Activated T-cell treated with anti-CD3 and anti-CD28 coated beads, Interleukin-2, amount 50 U/mL, for 48 hours (primary cell): ENCODE data around the gene SCGB3A2.
"Not testable (repeated sequence)": the region's sequence is repeated elsewhere in the genome, so short reads cannot be mapped to it uniquely, and the experiment has no call there.

Experiments
- DNase-seq, 2 experiments: peaks; one replicate each; pipeline ENCODE4 v3.0.0-alpha.2; 2020

Gene SCGB3A2

DNA sequence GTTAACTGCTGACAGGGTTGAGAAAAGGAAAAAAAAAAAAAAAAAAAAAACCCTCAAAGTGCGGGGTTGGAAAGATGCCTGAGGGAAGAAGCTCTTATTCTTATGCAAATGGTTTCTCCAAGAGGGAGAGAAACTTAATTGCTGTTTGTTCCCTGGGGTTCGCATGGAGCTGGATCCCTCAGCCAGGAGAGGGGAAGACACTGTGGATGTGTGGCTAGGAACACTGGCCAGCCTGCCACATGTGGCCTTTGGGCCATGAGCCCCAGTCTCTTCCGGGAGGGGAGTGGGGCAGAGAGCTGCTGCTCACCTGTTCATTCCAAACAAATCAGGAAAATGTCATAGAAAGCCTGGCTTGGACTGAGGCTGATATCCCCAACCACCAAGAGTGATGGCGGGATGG lies 9.4 kb upstream of the SCGB3A2 start:
- DNase-seq = no peak

DNA sequence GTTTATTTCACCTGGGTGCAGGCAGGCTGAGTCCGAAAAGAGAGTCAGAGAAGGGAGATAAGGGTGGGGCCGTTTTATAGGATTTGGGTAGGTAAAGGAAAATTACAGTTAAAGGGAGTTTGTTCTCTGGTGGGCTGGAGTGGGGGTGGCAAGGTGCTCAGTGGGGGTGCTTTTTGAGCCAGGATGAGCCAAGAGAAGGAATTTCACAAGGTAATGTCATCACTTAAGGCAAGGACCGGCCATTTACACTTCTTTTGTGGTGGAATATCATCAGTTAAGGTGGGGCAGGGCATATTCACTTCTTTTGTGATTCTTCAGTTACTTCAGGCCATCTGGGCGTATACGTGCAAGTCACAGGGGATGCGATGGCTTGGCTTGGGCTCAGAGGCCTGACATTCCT lies 8.6 kb upstream of the SCGB3A2 start:
- not testable (repeated sequence) for DNase-seq

DNA sequence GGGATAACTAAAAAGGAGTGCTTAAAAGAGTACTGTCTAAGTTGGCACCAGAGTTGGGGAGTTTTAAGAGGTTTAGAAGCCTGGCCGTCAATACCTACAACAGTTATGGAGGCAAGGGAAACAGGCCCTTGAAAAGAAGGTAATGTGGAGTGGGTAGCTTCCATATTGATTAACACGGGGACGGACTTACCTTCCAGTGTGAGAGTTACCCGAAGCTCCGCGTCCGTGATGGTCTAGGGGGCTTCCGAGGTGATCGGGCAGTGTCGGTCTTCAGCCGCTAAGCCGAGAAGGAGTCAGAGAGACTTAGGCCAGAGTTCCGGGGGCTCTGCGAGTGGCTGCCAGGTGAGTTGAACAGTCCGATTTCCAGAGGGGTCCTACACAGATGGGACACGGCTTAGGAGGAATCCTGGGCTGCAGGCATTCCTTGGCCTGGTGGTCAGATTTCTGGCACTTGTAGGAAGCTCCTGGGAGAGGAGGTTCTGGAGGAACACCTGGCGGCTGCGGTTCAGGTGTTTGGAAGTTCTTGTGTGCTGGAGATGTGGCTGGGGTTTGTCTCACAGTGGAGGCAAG lies 6.4 kb upstream of the SCGB3A2 start:
- not testable (repeated sequence) for DNase-seq

DNA sequence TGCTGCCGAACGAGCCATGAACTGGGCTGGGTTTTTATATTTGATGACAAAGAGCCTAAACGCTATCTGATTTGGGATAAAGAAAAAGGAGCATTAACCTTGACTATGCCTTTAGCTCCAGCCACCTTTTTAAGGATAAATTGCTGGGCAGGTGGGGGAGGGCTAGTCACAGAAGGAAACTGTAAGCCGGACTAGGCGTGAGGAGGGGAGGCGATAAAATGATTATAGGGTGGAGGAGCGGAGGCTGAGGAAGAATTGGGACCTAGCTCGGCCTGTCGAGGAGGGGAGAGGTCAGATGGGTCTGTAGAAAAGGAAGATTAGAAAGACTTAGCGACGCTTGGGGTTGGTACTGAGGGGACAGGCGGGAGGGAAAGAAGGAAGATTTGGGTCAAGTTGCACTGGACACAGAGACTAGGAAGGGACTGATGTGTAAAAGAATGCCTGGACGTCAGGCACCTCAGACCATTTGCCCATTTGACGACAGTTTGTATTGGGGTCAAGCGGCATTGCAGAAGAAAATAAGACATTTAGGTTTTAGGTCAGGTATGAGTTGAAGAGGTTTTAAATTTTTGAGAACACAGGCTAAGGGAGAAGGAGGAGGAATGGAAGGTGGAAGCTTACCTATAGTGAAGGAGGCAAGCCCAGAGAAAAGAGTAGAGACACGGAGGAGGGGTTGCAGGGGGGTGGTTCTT lies 5.6 kb upstream of the SCGB3A2 start:
- not testable (repeated sequence) for DNase-seq

DNA sequence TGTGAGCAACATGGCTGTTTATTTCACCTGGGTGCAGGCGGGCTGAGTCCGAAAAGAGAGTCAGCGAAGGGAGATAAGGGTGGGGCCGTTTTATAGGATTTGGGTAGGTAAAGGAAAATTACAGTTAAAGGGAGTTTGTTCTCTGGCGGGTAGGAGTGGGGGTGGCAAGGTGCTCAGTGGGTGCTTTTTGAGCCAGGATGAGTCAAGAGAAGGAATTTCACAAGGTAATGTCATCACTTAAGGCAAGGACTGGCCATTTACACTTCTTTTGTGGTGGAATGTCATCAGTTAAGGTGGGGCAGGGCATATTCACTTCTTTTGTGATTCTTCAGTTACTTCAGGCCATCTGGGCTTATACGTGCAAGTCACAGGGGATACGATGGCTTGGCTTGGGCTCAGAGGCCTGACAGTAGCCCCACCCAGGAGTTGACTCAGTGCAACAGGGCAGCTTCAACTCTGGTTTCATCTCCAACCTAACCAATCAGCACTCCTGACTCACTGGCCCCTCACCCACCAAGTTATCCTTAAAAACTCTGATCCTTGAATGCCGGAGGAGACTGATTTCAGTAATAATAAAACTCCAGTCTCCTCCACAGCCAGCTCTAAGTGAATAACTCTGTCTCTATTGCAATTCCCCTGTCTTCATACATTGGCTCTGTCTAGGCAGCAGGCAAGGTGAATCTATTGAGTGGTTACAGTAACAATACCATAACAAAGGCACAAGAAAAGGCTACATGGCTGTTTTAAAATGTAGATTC lies 4.2 kb upstream of the SCGB3A2 start:
- DNase-seq = not testable (repeated sequence)

GRCh38 chr5:147874910-147875367 lies 3.6 kb upstream of the SCGB3A2 start:
- no peak for DNase-seq

DNA sequence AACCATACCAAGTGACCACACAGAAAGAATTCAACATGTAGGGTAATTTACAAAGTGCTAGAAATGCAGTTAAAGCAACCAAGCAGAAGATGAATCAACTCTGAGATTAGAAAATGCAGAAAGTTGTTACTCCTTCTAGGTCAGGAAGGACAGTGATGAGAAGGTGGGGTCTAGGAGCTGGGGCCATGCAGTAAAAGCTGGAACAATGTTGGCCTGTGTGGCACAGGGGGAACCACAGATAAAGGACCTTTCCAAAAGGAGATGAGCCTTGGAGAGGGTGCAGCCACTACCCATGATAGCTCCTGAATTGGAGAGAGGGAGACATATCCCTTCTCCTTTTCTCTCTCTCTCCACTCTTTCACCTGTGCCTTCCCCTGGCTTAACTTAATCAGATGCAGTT lies 2.4 kb upstream of the SCGB3A2 start:
- DNase-seq = no peak

GRCh38 chr5:147876626-147877025 lies 1.9 kb upstream of the SCGB3A2 start:
- no peak for DNase-seq

- no peak for DNase-seq
Measured at GRCh38 chr5:147879784-147880183, 1.3 kb downstream of the SCGB3A2 start.

DNA sequence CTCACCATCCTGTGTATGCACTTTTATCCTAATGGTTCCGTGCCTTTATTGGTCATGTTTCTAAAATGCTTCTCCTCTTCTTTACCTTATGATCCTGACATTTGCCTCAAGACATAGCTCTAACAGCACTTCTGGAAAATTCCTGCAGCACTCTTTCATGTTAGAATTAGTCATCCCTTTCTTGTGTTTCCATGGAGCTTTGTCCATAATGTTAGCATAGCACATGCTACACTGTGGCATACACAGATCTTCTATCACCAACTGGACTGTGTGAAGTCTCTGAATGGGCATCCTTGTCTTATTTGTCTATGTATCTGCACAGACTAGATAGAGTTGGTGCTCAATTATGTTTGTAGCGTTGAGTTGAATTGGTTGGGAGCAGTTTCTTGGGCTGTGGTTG lies 2.0 kb downstream of the SCGB3A2 start:
- DNase-seq = no peak

- no peak for DNase-seq
Measured at GRCh38 chr5:147882586-147883313, 4.2 kb downstream of the SCGB3A2 start.

GRCh38 chr5:147887026-147887627 lies 8.6 kb downstream of the SCGB3A2 start:
- no peak for DNase-seq

DNA sequence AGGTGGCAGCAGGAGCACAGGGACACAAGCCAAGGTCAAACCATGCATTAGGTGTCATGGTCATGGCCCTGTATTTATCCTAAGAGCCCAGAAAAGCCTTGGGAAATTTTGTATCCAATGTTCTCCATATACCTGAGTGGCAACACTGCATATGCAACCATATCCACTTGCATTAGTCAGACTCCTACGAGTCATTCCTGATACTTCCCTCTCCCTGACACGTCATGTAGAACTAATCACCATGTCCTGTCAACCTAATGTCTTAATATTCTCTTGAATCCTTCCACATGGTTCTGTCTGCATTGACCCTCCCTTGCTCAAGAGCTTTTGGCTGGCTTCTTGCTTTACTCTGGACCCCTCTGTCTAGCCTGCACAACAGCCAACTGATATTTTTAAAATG lies 9.4 kb downstream of the SCGB3A2 start:
- DNase-seq = no peak

DNA sequence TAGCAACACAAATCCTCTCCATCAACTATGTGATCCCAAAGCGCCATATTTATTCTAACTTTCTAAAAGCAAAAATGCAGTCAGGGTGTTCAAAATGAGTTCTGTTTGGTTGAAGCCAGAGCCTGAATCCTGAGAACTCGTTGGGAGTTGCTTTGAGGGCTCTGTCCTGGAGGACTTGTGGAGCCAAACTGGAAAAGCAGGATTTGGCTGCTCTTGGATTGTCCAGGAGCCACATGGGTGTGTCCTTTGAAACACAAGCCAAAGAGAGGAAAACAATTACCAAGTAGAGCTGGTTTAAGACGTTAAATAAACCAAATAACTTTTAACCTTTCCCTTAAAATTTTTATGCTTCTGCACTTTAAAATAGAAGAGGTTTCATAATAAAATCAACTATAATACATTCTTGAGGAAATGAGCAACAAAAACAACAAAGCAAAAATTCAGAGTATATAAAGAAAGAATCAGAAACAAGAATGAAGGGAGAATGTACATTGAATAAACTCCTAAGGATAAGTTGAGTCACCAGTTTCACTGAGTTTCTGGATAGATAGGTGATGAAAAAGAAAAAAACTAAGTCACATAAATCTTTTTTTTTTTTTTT lies 14.3 kb downstream of the SCGB3A2 start:
- DNase-seq = no peak

GRCh38 chr5:147893820-147894219 lies 15.3 kb downstream of the SCGB3A2 start:
- DNase-seq = no peak

DNA sequence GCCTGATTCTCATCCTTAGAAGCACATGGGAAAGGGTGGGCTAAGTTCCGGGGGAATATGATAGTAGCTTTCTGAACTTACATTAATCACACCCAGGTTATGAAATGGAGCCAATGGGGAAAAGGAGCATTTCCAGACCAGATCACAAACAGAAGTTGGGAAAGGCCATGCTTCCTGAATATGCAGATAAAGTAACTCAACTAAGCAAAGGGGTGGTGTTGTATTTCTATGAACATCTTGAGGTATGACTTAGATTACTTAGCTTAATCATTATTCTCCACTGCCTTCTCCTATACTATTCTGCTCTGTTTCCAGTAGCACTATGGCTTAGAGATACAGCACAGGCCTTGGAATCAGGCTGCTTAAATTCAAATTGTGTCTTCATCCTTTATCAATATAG lies 17.4 kb downstream of the SCGB3A2 start:
- no peak for DNase-seq

DNA sequence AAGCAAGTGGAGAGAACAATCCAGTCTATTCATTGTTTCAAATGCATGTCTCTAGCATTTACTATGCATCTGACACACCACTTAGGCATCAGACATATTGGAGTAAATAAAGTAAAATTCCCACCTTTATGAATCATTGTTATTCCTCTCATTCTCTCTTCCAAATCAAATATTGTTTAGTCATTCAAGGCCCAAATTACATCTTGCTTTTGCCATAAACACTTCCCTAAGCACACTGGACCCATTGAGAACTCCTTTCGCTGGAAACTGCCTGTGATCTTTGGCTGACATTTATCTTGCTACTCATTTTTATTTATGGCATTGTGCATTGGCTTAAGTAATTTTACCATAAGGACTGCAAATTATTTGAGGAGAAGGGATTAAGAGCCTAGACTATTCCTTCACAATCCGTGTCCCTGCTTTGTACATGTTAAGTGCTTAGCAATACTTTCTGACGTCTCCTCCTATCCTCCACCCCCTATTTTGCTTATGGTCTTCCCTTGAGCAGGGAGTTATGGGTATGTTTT lies 20.4 kb downstream of the SCGB3A2 start:
- no peak for DNase-seq

- no peak for DNase-seq
Measured at GRCh38 chr5:147901599-147902039, 23.1 kb downstream of the SCGB3A2 start.

DNA sequence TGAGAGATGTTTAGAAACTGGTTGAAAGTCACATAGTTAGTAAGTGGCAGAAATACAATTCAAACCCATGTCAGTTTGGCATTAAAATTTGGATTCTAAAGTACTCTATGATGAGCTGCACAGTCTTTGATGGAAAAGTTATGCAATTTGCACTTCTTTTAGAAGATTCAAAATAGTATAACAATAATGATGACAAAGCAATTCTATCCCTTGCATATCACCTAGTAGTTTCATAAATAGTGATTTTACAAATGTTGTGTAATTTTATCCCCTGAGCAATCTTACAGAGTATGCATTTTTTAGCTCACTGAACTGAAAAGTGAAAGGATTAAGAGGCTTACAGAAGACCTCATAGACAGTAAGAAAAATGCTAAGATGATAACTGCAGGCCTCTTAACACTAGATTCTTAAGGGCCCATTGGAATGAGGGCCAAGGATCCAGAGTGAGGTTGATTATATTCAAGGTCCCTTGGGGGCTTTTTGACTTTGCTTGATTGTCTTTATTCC lies 24.2 kb downstream of the SCGB3A2 start:
- DNase-seq = no peak

DNA sequence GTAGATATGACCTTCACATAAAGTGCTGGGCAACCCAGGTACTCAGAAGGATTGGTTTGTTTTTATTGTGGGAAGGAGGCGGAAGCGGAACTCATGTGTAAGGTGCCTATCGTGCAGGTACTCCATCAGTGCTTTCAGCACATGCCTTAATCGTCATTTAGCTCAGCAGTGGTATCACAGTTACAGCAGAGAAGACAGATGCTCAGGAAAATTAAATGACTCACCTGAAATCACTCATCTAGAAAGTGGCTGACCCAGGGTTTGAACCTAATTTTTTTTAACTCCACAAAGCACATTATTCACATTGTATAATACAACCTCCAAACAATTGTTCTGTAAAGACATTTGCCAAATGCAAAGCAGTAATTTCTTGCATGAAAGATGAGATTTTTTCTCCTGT lies 25.6 kb downstream of the SCGB3A2 start:
- DNase-seq = no peak

DNA sequence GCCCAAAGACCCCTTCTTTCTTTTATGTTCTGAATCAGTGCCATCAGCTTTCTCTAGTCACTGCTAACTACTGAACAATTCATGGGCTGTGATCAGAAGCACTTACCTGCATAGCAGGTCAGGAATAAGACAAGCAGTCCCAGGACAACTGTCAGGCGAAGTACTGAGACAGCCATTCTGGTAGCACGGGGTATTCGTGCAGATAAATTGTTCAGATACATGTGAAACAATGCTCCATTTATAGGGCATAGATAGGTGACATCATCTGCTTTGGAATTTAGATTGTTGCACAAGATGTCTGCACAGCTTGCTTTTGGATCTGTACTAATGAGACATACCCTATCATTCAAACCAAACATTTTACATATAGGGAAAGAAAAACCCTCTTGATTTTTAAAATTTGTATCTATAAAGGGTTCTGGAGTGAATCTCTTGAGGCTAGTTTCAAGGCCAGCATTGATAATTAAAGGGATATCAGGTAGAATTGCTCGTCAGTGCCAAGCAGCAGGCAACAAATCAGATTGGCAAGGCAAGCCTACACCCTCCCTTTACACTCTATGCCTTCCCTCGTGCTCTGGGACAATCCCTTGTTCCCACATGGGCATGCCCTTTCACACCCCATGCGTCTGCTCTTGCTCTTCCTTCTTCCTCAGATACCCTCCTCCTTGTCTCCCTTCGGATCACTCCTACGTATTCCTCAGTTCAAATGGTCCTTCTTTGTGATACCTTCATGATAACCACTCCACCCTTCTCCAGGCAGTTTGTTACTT lies 28.0 kb downstream of the SCGB3A2 start, which contains the start of gene C5orf46:
C5orf46 (minus strand) TSS at position 213 of the 770 bp plus-strand sequence; CDS start at position 176, 37 bp downstream.
- DNase-seq = no peak
